ENCODE data around the gene GALNTL6.
"Not testable (repeated sequence)": the region's sequence is repeated elsewhere in the genome, so short reads cannot be mapped to it uniquely, and the experiment has no call there.

GALNTL6 gene

DNA sequence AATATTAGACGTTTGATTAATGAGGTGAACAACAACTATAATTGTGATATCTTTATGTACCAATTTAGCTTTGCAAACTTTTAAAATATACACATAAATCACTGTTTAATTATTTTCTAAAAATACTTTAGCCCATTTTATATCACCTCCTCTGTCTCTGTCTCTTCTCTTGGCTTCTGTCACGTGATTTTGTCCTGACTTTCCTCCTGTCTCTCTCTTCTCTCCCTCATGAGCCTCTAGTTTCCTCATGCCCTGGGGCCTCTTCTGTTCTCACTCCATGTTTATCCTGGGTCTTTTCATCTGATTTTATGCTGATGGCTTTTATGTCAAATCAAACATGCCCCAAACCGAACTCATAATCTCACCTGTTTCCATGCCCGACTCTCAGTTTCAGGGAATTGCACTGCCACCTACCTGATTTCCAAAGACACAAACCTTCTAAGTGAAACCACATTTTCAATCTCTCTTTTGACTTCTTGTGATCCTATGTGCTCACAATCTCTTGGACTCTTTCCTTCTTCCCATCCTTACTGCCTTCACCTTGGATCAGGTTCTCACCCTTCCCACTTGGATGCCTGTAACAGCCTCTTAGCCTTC, 1052.4 kb downstream of the GALNTL6 start:
- DNase-seq (ENCODE audit: low read depth in 2 of 2) = no peak

GRCh38 chr4:172866421-172866820, 1053.2 kb downstream of the GALNTL6 start:
- DNase-seq (ENCODE audit: low read depth in 2 of 2) = no peak

- no peak for DNase-seq (ENCODE audit: low read depth in 2 of 2)
Measured at GRCh38 chr4:172867835-172868234, 1054.6 kb downstream of the GALNTL6 start.

- DNase-seq (ENCODE audit: low read depth in 2 of 2) = no peak
Measured at GRCh38 chr4:172868271-172868670, 1055.1 kb downstream of the GALNTL6 start.

DNA sequence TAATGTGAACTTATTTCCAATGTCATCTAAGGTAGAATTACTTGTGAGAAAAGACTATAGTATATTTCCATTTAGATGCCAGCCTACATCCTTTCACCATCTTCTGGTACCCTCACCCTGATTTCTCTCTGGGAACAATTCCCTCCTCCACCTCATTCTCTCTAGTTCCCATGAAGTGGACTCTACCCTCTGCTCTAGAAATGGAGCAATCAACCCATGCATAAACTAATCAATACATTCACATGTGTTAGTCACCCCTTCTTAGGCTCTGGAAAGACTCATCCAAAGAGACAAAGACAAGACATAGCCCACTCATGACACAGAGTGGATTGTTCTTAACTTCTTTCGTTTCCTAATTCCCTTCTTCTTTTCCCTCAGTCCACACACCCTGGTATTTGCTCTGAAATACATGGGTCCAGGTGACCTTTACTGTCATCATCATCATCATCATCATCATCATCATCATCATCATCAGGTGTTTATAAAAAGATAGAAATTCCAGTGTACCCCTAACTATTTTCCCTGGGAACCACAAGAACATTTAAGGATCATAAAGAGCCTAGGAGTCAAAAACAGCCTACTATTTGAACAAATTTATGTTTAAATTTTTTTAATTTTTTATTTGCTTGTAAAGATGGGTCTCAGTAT, 1056.5 kb downstream of the GALNTL6 start:
- DNase-seq (ENCODE audit: low read depth in 2 of 2) = no peak

DNA sequence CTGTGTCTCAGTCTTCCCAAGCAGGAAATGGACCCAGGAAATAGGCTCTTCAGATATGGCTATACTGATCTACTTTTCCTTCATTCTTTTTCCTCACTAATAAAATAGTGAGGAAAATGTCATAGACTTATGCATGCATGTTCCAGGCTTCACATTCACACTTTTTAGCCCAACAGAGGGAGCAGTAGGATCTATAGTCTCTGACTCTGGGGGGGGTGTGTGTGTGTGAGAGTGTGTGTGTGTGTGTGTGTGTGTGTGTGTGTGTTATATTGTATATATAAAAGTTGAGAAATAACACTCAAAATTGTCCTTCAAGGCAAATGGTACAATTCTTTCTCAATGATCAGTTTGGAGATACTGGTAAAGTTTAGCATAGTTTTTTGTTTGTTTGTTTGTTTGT, 1058.2 kb downstream of the GALNTL6 start:
- DNase-seq (ENCODE audit: low read depth in 2 of 2) = no peak

GRCh38 chr4:172874944-172875343, 1061.7 kb downstream of the GALNTL6 start:
- DNase-seq (ENCODE audit: low read depth in 2 of 2) = no peak

DNA sequence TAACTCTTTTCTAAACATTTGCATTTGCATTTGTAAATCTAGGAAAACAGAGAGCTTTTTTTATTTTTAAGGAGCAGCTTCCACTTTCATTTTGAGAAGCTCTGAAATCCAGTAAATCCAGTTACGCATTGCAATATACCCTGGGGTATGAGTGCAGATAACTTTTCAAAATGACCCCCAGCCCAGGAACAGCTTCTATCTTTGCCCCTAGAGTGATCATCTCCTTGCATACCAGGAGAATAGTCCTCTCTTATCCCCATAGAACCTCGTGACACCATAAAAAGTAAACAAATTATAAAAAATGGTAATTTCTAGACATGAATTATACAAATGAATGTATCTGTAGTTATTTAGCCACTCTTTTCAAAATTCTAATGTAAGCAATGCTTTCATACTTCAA, 1063.2 kb downstream of the GALNTL6 start:
- DNase-seq (ENCODE audit: low read depth in 2 of 2) = no peak

- DNase-seq (ENCODE audit: low read depth in 2 of 2) = no peak
Measured at GRCh38 chr4:172881645-172882044, 1068.4 kb downstream of the GALNTL6 start.

DNA sequence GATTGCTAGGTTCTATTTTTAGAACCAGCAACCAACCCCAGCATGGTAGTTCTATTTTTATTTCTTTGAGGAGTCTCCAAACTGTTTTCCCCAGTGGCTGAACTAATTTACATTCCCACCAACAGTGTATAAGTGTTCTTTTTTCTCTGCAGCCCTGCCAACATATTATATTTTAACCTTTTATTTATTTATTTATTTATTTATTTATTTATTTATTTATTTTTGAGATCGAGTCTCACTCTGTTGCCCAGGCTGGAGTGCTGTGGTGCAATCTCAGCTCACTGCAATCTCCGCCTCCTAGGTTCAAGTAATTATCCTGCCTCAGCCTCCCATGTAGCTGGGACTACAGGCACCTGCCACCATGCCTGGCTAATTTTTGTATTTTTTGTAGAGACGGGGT, 1074.2 kb downstream of the GALNTL6 start:
- DNase-seq (ENCODE audit: low read depth in 2 of 2) = not testable (repeated sequence)

DNA sequence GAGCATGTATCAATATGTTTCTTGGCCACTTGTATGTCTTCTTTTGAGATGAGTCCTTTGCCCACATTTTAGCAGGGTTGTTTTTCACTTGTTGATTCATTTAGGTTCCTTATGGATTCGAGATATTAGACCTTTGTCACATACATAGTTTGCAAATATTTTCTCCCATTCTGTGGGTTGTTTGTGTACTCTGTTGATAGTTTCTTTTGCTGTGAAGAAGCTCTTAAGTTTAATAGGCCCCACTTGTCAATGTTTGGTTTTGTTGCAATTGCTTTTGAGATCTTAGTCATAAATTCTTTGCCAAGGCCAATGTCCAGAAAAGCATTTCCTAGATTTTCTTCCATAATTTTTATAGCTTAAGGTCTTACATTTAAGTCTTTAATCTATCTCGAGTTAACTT, 1074.8 kb downstream of the GALNTL6 start:
- no peak for DNase-seq (ENCODE audit: low read depth in 2 of 2)

GRCh38 chr4:172892300-172892699, 1079.1 kb downstream of the GALNTL6 start:
- no peak for DNase-seq (ENCODE audit: low read depth in 2 of 2)

DNA sequence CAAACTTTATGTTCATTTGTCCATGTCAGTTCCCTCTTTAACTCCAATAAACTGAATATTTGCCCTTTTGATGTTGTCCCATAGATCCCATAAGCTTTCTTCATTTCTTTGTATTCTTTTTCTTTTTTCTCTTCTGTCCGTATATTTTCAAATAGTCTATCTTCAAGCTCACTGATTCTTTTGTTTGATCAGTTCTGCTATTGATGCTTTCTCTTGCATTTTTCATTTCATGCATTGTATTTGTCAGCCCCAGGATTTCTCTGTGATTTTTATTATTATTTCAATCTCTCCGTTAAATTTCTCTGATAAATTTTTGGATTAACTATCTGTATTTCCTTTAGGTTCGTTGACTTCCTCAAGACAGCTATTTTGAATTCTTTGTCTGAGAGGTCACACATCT, 1082.5 kb downstream of the GALNTL6 start:
- no peak for DNase-seq (ENCODE audit: low read depth in 2 of 2)

DNA sequence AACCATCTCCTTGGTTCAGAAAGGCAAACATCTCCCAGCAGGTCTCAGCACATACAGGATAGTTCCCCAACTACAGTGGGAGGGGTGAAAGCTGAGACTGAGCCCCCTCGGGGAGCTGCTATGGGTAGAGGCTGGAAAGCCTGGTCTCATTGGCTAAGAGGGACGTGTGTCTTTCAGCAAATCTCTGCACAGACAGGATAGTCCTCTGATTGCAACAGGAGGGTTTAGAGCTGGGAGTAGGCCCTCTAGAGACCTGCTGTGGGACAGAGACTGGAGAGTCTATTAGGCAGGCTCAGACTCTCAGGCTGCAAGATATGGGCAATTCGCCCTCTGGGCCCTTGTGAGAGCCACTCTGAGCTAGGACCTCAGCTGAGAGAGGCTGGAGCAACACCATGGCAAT, 1083.8 kb downstream of the GALNTL6 start:
- no peak for DNase-seq (ENCODE audit: low read depth in 2 of 2)

GRCh38 chr4:172898715-172899114, 1085.5 kb downstream of the GALNTL6 start:
- DNase-seq (ENCODE audit: low read depth in 2 of 2) = no peak

DNA sequence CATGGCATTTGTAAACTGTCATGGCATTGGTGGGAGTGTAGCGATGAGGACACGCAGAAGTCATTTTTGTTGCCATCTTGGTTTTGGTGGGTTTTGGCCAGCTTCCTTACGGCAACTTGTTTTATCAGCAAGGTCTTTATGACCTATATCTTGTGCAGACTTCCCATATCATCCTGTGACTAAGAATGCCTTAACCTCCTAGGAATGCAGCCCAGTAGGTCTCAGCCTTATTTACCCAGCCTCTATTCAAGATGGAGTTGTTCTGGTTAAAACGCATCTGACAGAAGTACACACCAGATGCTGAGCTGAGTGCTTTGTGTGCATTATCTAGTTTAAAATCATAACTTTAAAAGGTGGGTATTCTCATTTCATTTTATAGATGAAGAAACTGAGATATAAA, 1086.7 kb downstream of the GALNTL6 start:
- DNase-seq (ENCODE audit: low read depth in 2 of 2) = no peak

DNA sequence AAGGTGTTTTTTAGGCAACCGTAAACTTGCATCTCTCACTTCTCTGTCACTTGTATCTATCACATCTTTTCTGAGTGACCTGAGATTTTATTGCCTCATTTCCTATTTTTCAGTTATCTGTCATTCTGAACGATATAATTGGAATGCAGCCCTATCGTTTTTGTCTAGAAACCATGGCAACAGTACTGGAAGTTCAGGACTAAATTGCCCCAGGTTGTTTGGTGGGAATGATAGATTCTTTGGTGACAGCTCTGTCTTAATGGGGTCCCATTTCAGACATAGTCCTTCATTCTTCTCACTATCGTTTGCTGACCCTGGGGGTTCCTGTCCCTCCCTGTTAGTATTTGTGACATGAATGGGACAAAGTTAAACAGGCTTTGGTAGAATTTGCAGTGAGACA, 1087.7 kb downstream of the GALNTL6 start:
- no peak for DNase-seq (ENCODE audit: low read depth in 2 of 2)

- not testable (repeated sequence) for DNase-seq (ENCODE audit: low read depth in 2 of 2)
Measured at GRCh38 chr4:172912468-172912867, 1099.3 kb downstream of the GALNTL6 start.

- DNase-seq (ENCODE audit: low read depth in 2 of 2) = not testable (repeated sequence)
Measured at GRCh38 chr4:172917403-172917802, 1104.2 kb downstream of the GALNTL6 start.

- DNase-seq (ENCODE audit: low read depth in 2 of 2) = no peak
Measured at GRCh38 chr4:172919269-172919668, 1106.1 kb downstream of the GALNTL6 start.

DNA sequence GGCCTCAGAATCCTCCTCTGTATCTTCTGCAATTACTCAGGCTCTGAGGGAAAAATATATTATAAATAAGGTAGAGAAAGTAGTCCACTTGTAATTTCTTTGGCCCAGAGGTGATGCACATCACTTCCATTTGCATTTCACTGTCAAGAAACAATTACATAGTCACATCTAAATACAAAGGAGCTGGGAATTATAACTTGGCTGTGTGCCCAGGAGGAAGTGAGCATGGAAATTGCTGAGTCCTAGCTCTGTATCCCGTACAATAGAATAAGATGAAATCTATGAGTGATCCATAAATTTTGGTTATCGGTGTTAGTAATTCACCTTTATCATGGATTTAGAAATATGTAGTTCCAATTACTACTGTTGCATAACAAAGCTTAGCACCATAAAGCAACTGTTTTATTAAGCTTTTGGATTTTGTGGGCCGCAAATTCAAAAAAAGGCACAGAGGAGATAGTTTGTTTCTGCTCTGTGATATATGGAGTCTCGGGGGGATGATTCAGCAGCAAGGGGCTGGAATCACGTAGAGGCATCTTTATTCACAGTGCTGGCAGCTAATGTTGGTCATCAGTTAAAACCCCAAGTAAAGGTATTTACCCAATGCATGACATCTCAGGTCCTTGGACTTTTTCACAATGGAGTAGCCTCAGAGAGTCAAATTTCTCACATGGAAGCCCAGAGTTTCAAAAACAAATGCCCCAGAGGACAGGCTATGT, 1114.1 kb downstream of the GALNTL6 start:
- DNase-seq (ENCODE audit: low read depth in 2 of 2) = no peak

- DNase-seq (ENCODE audit: low read depth in 2 of 2) = no peak
Measured at GRCh38 chr4:172928347-172928746, 1115.1 kb downstream of the GALNTL6 start.
